ENCODE data around the gene PUS7. TPM values are rescaled to one million over a fixed set of nuclear protein-coding genes. Genes with fewer than 3 reads are reported as not detected.

Gene PUS7, protein sequence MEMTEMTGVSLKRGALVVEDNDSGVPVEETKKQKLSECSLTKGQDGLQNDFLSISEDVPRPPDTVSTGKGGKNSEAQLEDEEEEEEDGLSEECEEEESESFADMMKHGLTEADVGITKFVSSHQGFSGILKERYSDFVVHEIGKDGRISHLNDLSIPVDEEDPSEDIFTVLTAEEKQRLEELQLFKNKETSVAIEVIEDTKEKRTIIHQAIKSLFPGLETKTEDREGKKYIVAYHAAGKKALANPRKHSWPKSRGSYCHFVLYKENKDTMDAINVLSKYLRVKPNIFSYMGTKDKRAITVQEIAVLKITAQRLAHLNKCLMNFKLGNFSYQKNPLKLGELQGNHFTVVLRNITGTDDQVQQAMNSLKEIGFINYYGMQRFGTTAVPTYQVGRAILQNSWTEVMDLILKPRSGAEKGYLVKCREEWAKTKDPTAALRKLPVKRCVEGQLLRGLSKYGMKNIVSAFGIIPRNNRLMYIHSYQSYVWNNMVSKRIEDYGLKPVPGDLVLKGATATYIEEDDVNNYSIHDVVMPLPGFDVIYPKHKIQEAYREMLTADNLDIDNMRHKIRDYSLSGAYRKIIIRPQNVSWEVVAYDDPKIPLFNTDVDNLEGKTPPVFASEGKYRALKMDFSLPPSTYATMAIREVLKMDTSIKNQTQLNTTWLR
- 17.0 and 24.7 TPM in 2 replicates for total RNA-seq (2012; rRNA removed)
- polyA plus RNA-seq (2012; rRNA removed) = 9.7 and 11.7 TPM in 2 replicates
- polyA plus RNA-seq (2012; cell fraction: cytosol; rRNA removed) = 2.6 and 3.4 TPM in 2 replicates
- polyA plus RNA-seq (2012; cell fraction: nucleus; rRNA removed; ENCODE audit: low replicate concordance) = 3.2 and 12.2 TPM in 2 replicates
- percentile 69 among the genes with signal in this experiment for Bru-seq, nascent RNA
- percentile 69 among the genes with signal in this experiment for BruChase-seq, experiment 1, labeled RNA remaining after a 6-hour chase
- percentile 71 among the genes with signal in this experiment for BruChase-seq, experiment 2, labeled RNA remaining after a 2-hour chase
- long read RNA-seq, transcript PUS7-202 (16 exons, 2,356 nt) = major isoform, 9 of 22 reads
- long read RNA-seq, partial matches to known transcripts = 4 of 22 reads
- long read RNA-seq, other reads (novel, unspliced or antisense) = 5 of 22 reads

DNA sequence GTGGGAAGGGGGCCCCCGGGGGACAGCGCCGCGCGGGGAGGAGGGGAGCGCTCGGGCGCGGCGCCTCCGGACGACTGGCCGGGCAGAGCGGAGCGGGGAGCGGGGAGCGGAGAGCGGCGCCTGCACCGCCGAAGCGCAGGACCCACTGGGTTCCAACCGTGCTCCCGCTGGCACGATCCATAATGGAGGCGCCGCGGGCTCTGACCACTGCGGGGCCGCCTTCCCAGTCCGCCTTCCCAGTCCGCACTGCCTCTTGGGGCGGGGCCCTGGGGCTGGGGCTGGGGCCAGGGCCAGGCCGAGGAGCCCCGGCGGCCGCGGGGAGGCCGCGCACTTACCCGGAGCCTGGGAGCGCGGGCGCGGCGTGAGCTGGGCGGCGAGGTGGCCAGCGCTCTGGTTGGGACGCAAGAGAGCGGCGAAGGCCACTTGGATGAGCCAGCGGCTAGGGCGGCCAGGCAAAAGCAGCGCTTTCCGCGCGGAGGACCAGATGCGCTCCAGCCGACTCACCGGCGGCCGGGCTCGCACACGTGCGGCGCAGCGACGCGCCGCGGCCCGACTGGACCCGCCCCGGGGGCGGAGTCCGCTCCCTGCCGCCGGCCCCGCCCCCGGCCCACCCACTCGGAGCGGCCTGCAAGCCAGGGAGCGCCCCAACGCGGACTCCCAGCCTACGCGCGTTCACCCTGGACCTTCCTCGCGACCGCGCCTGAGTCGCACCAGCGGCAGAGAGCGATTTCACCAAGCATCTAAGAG is at the start of gene PUS7:
PUS7 (minus strand) TSS at position 555 of the 747 bp plus-strand sequence. CDS start 13,759 bp downstream, outside the sequence.
- 0% methylated on average over 26 of the region's 96 CpGs; no CpG with 5 or more reads in 1 of the 2 experiments for WGBS, 2 experiments (ENCODE audit: extremely low coverage in 2 of 2, insufficient read length in 1 of 2)
- DNase-seq = peak; percentile 88
- peaks cover 7 to 27% of the 10 kb centered on the region in 2 experiments; a peak in 2 of 4 replicates for H3K79me1 ChIP-seq (ENCODE audit: low read depth in 1 of 2, low read length in 2 of 2)
- H3K27me3 ChIP-seq (ENCODE audit: control insufficient read depth, insufficient read depth, low read length) = no peaks in the 10 kb centered on the region
- H3K4me1 ChIP-seq (ENCODE audit: control insufficient read depth, insufficient read depth, low read length) = peaks cover 2% of the 10 kb centered on the region; the same call in 1 of the 2 replicates
- H4K20me1 ChIP-seq (ENCODE audit: insufficient read depth, low read length) = peaks cover 9% of the 10 kb centered on the region
- peak within 1 kb of the TSS; percentile 95 for H2AK9ac ChIP-seq (replicated peaks; ENCODE audit: low read depth, low read length, poor library complexity)
- H3K56ac ChIP-seq (ENCODE audit: extremely low read depth, insufficient read depth, low read length) = peak within 1 kb of the TSS; percentile 50; the same call in 1 of the 2 replicates
- no peaks in the 10 kb centered on the region for H3K9me3 ChIP-seq (ENCODE audit: control insufficient read depth, insufficient read depth, low read length)
- H3K36me3 ChIP-seq (ENCODE audit: control insufficient read depth, insufficient read depth, low read length) = peaks cover 1% of the 10 kb centered on the region; the same call in 1 of the 2 replicates
- H2BK20ac ChIP-seq (ENCODE audit: low read depth, low read length) = no peak within 1 kb of the TSS
- BruUV-seq (replicated peaks) = no TSS peak
- peak; percentile 95 for ATAC-seq (ENCODE audit: low read depth)
- H3K9ac ChIP-seq (ENCODE audit: low read depth, low read length) = peak within 1 kb of the TSS; percentile 89
- H4K91ac ChIP-seq (ENCODE audit: insufficient read depth, low read depth, low read length) = peak within 1 kb of the TSS; percentile 72
- peak within 1 kb of the TSS; percentile 74 for H3K23ac ChIP-seq (ENCODE audit: low read depth, low read length)
- dilution Hi-C loops (cut with HindIII; ENCODE audit: low sequenced_read_pairs, unreplicated experiment) (no loop called here), intact Hi-C loops (cut with micrococcal nuclease) (loop anchor here (5.0 kb wide), 1 partner anchor 135 kb away; the partner anchor contains the start of gene SRPK2), in situ Hi-C loops (cut with MboI; ENCODE audit: low sequenced_read_pairs) (no loop called here)
- H2BK120ac ChIP-seq (ENCODE audit: low read depth, low read length) = peak within 1 kb of the TSS; percentile 27; the same call in 1 of the 2 replicates
- H3K14ac ChIP-seq (replicated peaks; ENCODE audit: low read depth, low read length) = peak within 1 kb of the TSS; percentile 81
- peak within 1 kb of the TSS; percentile 86 for H3K27ac ChIP-seq (ENCODE audit: insufficient read depth, low read length)
- peak within 1 kb of the TSS; percentile 97 for H2AFZ ChIP-seq (replicated peaks; ENCODE audit: low read length, poor library complexity)
- peak within 1 kb of the TSS; percentile 72 for H3K4me3 ChIP-seq (ENCODE audit: insufficient read depth, low read depth, low read length)
- ChIA-PET POLR2A (ENCODE audit: unreplicated experiment) (no interaction called here), CTCF (no interaction called here)
- peak within 1 kb of the TSS; percentile 91 to 92 for H4K8ac ChIP-seq (ENCODE audit: low read depth in 2 of 2, low read length in 2 of 2)
- peak within 1 kb of the TSS; percentile 96 for H3K4me2 ChIP-seq (ENCODE audit: low read depth, low read length)
- H2BK5ac ChIP-seq (ENCODE audit: low read depth, low read length, poor library complexity, severe bottlenecking) = peak within 1 kb of the TSS; percentile 84
- H3K9me1 ChIP-seq (ENCODE audit: insufficient read depth, low read length) = no peaks in the 10 kb centered on the region
- peak within 1 kb of the TSS; percentile 63; the same call in 1 of the 2 replicates for H2AK5ac ChIP-seq (ENCODE audit: low read depth, low read length)
- H3K4ac ChIP-seq (ENCODE audit: low read depth, low read length) = peak within 1 kb of the TSS; percentile 74
- H4K5ac ChIP-seq (ENCODE audit: low read depth, low read length) = peak within 1 kb of the TSS; percentile 74
- H2BK15ac ChIP-seq (ENCODE audit: low read depth, low read length) = 0 out of 3 replicates have a peak within 1 kb of the TSS, but pooled peaks have one; percentile 79
- H3K18ac ChIP-seq (ENCODE audit: low read depth, low read length) = peak within 1 kb of the TSS; percentile 66; the same call in 1 of the 2 replicates
- no peak for TF ChIP-seq FOS (IDR thresholded peaks at IDR 0.05; ENCODE audit: low read depth, low read length)
- TF ChIP-seq BHLHE40 (IDR thresholded peaks at IDR 0.05; ENCODE audit: low read depth, low read length) = peak; percentile 93
- TF ChIP-seq, protein P1, sequence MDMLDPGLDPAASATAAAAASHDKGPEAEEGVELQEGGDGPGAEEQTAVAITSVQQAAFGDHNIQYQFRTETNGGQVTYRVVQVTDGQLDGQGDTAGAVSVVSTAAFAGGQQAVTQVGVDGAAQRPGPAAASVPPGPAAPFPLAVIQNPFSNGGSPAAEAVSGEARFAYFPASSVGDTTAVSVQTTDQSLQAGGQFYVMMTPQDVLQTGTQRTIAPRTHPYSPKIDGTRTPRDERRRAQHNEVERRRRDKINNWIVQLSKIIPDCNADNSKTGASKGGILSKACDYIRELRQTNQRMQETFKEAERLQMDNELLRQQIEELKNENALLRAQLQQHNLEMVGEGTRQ (IDR thresholded peaks at IDR 0.05; ENCODE audit: low read depth, low read length) = peak; percentile 78
- TF ChIP-seq, protein P2, sequence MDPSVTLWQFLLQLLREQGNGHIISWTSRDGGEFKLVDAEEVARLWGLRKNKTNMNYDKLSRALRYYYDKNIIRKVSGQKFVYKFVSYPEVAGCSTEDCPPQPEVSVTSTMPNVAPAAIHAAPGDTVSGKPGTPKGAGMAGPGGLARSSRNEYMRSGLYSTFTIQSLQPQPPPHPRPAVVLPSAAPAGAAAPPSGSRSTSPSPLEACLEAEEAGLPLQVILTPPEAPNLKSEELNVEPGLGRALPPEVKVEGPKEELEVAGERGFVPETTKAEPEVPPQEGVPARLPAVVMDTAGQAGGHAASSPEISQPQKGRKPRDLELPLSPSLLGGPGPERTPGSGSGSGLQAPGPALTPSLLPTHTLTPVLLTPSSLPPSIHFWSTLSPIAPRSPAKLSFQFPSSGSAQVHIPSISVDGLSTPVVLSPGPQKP (IDR thresholded peaks at IDR 0.05; ENCODE audit: borderline replicate concordance, low read depth, low read length) = no peak
- TF ChIP-seq SMC3 (IDR thresholded peaks at IDR 0.05; ENCODE audit: low read depth, low read length) = no peak
- TF ChIP-seq MAZ (IDR thresholded peaks at IDR 0.05; ENCODE audit: borderline replicate concordance, low read depth, low read length) = peak; percentile 48; the same call in 1 of the 2 replicates
- TF ChIP-seq RCOR1 (IDR thresholded peaks at IDR 0.05; ENCODE audit: insufficient replicate concordance, low read length) = no peak
- TF ChIP-seq RFX5 (IDR thresholded peaks at IDR 0.05; ENCODE audit: low read depth, low read length) = no peak
